HG02642 (cell line): ENCODE measurements around the gene NANP.
A peak's percentile ranks its signal among the peaks of the same experiment; 100 is the strongest.
"Not testable (repeated sequence)": the region's sequence is repeated elsewhere in the genome, so short reads cannot be mapped to it uniquely, and the experiment has no call there.

Experiments
- ATAC-seq: cut with Tn5 transposase; IDR thresholded peaks from one replicate; pipeline ENCODE4 v1.9.1; 2021; ENCODE audit warnings: mild to moderate bottlenecking; ENCODE audit not compliant: unreplicated experiment, poor library complexity

NANP gene

GRCh38 chr20:25608774-25609173 lies 15.0 kb downstream of the NANP start:
- no peak for ATAC-seq

DNA sequence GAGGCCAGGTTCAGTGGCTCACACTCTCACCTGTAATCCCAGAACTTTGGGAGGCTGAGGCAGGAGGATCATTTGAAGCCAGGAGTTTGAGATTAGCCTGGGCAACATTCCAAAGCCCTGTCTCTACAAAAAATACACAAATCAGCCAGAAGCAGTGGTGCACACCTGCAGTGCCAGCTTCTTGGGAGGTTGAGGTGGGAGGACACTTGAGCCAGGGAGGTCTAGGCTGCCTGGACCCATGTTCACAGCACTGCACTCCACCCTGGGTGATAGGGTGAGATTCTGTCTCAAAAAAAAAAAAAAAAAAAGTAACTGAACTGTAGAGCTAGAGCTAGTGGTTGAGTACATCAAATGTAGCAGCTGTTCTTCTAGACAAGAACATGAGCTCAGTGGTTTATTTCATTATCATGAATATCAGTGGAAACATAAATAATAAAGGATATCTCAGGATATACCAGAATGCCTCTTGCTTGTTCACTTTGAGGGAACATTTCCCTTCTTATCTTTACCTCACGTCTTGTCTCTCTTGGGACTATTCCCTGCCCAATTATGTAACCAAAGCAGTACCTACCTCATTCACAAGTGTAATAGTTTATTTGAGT lies 17.6 kb downstream of the NANP start:
- no peak for ATAC-seq

DNA sequence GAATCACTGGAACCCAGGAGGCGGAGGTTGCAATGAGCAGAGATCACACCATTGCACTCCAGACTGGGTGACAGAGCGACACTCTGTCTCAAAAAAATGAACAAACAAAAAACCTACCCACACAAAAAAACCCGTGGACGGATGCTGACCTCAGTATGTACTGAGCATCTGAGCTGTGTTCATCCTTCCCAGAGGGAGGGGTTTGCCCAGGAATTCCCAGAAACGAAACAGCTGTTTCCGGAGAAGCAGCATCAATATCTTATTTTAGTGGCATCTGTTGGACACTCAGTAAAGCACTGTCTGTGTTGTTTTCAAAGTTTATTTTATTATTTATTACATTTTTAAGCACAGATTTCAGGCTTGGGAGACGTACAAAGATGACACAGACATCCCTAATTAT lies 18.7 kb downstream of the NANP start:
- no peak for ATAC-seq

GRCh38 chr20:25604611-25605010 lies 19.2 kb downstream of the NANP start:
- ATAC-seq, result no peak

GRCh38 chr20:25602914-25603309 lies 20.9 kb downstream of the NANP start:
- ATAC-seq, result not testable (repeated sequence)

GRCh38 chr20:25602191-25602913 lies 21.5 kb downstream of the NANP start:
- ATAC-seq, result not testable (repeated sequence)

GRCh38 chr20:25601659-25602058 lies 22.2 kb downstream of the NANP start:
- no peak for ATAC-seq

- ATAC-seq, result no peak
Observed at GRCh38 chr20:25600632-25601031, 23.2 kb downstream of the NANP start.

- ATAC-seq, result no peak
Observed at GRCh38 chr20:25592135-25592852, 31.5 kb downstream of the NANP start.

DNA sequence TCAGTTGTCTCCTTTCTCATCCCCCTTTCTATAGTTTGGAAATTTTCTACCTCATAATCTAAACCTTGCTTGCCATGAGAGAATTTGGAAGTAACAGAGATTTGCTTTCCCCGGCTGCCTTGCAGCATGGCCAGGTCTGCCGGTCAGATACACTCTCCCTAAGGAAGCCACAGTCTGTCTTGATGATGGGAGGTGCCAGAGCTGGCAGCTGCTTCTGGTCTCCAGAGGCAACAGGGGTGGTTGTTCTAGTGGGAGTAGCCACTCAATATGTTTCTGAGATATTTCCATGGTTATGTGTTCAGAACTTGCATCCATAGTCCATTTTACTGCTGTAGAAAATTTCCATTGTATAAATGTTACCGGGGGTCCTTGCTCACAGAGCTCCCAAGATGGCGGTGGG lies 33.0 kb downstream of the NANP start:
- not testable (repeated sequence) for ATAC-seq

DNA sequence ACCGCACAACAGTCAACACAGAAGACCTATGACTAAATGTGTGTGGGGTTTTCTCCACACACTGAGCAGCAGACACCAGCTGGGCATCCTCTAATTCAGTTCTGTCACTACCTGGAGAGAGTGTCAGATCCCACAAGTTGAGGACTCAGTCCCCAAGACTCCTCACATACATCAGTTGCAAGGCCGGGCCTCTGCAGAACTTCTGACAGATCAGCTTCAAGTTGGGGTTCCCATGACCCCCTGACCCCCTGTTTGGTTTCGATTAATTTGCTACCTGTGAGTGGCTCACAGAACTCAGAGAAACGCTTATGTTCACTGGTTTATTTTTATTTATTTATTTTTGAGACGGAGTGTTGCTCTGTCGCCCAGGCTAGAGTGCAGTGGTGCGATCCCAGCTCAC lies 35.3 kb downstream of the NANP start:
- no peak for ATAC-seq

- ATAC-seq, result no peak
Observed at GRCh38 chr20:25587536-25587935, 36.3 kb downstream of the NANP start.

GRCh38 chr20:25586877-25587276 lies 36.9 kb downstream of the NANP start:
- ATAC-seq, result no peak

- peak; percentile 77 for ATAC-seq
Observed at GRCh38 chr20:25584905-25585704, 38.7 kb downstream of the NANP start, which contains the start of gene NINL. TSS of gene NINL (minus strand) at chr20:25585531. CDS start at chr20:25526587, 58,944 bp downstream.

GRCh38 chr20:25583607-25584006 lies 40.2 kb downstream of the NANP start:
- not testable (repeated sequence) for ATAC-seq

- ATAC-seq, result no peak
Observed at GRCh38 chr20:25580711-25581110, 43.1 kb downstream of the NANP start.

DNA sequence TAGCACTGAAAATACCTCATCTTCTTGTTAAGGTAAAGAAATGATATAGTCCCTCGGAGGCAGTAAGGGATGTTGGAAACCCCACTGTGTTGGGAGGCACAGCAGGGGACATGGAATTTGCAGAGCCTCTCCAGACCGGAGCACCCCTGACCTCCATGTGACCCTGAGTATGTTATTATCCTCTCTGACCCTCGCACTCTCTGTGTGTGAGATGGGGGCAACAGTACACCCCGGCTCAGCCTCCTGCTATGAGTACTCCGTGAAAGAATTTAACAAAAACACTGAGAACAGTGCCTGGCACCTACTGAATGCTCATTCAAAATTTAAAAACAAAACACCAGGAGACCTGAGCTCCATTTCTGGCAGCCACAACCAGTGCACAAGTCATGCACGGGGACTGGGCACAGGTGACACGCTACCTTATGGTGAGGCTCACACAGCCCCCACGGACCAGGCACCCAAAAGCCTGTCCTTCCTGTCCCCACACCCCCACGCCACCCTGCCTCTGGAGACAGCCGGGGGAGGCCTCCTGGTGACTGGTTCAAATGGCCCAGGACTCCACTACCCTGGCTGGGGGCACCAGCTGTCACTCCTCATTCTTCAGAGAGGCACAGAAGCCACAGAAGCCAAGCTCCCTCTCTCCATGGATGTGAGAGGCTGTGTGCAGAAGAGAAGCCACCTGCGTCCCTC lies 44.6 kb downstream of the NANP start:
- ATAC-seq, result no peak

- ATAC-seq, result no peak
Observed at GRCh38 chr20:25576783-25577530, 46.9 kb downstream of the NANP start.

GRCh38 chr20:25574411-25574810 lies 49.4 kb downstream of the NANP start:
- ATAC-seq, result no peak
